Activated CD8-positive, alpha-beta T cell treated with anti-CD3 and anti-CD28 coated beads for 36 hours (primary cell): Measurements from ENCODE around the gene RABEPK. TPM values are rescaled to one million over a fixed set of nuclear protein-coding genes. Genes with fewer than 3 reads are reported as not detected.
"Not testable (repeated sequence)": the region's sequence is repeated elsewhere in the genome, so short reads cannot be mapped to it uniquely, and the experiment has no call there.

Source experiments
- ATAC-seq: fragments of 200-7000 bp; cut with Tn5 transposase; one replicate; pipeline ENCODE4 v1.10.0; 2021; ENCODE audit warnings: mild to moderate bottlenecking, moderate library complexity
- CTCF ChIA-PET: fragments of 350-600 bp; sonication (Branson Sonifier 250); formaldehyde crosslinking; loops from one replicate; lab custom pipeline; 2021; ENCODE audit warnings: antibody characterized with exemption; lab: Charles Lee
- POLR2A ChIA-PET: fragments of 350-600 bp; sonication (Branson Sonifier 250); formaldehyde crosslinking; loops from one replicate; lab custom pipeline; 2021; ENCODE audit warnings: antibody characterized with exemption; lab: Charles Lee
- DNase-seq: peaks from one replicate; pipeline ENCODE4 v3.0.0-alpha.2; 2020
- H3K27ac Mint-ChIP-seq: one replicate; pipeline ENCODE4 v1.8.0; 2021; ENCODE audit warnings: mild to moderate bottlenecking, mixed read lengths
- H3K27me3 Mint-ChIP-seq: one replicate; pipeline ENCODE4 v1.8.0; 2021; ENCODE audit warnings: mixed read lengths
- H3K36me3 Mint-ChIP-seq: one replicate; pipeline ENCODE4 v1.8.0; 2021; ENCODE audit warnings: low read depth, mixed read lengths
- H3K4me1 Mint-ChIP-seq: one replicate; pipeline ENCODE4 v1.8.0; 2021; ENCODE audit warnings: low read depth, mixed read lengths
- H3K4me3 Mint-ChIP-seq: one replicate; pipeline ENCODE4 v1.8.0; 2021; ENCODE audit warnings: mild to moderate bottlenecking, moderate library complexity, mixed read lengths
- H3K9me3 Mint-ChIP-seq: one replicate; pipeline ENCODE4 v1.8.0; 2021; ENCODE audit warnings: mixed read lengths
- intact Hi-C: fragments of 100-400 bp; cut with micrococcal nuclease; formaldehyde crosslinking; loops from one replicate; pipeline ENCODE4 v1.10.0; 2022
- total RNA-seq, 2 experiments: library from RNA; stranded (reverse); gene quantifications; one replicate each; pipeline ENCODE4 v1.2.3, GENCODE V29; 2021
- TF ChIP-seq, protein P1 (sequence below): fragments of 200-600 bp; IDR thresholded peaks from one replicate; pipeline ENCODE4 v1.8.0; 2022; ENCODE audit warnings: antibody characterized with exemption, mild to moderate bottlenecking

Gene RABEPK
- total RNA-seq, 2 experiments from 2014 or later, result 30.0 to 30.4 TPM

DNA sequence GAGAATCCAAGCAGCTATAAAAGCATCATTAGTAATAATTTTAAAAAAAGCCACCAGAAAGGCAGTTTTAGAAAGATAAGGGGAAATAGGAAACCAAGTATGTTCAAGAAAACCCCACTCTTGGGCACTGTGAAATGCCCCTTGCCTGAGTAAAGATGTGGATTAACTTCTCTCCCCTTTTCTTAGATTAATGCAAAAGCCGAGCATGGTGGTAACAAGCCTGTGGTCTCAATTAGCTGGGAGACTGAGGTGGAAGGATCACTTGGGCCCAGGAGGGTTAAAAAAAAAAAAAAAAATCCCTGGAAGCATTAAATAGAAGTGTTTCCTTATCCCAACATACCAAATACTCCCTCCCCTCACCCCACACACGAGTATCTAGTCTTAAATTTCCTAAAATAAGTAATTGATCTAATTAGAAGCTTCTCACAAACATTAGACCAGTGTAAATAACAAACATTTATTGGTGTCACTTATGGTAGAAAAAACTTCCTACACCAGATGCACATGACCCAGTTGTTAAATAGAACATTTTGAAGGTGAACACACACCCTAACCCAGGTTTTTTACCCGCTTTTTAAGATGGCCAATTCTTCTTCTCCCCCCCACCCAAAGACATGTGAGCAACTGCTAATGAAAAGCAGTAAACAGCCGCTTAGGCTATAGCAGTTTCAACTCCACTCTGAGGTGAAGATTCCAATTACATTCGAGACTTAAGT is 35.6 kb downstream of the RABEPK start:
- H3K4me3 Mint-ChIP-seq, result peak overlapping the region; percentile 100
- H3K36me3 Mint-ChIP-seq, result peaks cover 73% of the 10 kb centered on the region
- ChIA-PET CTCF (interaction anchor here (0.8 to 1.2 kb wide), 2 partner anchors 15 to 65 kb away, joined by 4 read pairs; no protein-coding TSS in a partner anchor), POLR2A (interaction anchor here (0.6 to 10.5 kb wide), 13 partner anchors 8 to 375 kb away, joined by 3 to 151 read pairs (median 4); partner anchors contain the start of genes ARPC5L, GAPVD1 and RPL35)
- peaks cover 39% of the 10 kb centered on the region for H3K4me1 Mint-ChIP-seq
- intact Hi-C loops, result no loop called here
- H3K9me3 Mint-ChIP-seq, result no peaks in the 10 kb centered on the region
- TF ChIP-seq, protein P1, sequence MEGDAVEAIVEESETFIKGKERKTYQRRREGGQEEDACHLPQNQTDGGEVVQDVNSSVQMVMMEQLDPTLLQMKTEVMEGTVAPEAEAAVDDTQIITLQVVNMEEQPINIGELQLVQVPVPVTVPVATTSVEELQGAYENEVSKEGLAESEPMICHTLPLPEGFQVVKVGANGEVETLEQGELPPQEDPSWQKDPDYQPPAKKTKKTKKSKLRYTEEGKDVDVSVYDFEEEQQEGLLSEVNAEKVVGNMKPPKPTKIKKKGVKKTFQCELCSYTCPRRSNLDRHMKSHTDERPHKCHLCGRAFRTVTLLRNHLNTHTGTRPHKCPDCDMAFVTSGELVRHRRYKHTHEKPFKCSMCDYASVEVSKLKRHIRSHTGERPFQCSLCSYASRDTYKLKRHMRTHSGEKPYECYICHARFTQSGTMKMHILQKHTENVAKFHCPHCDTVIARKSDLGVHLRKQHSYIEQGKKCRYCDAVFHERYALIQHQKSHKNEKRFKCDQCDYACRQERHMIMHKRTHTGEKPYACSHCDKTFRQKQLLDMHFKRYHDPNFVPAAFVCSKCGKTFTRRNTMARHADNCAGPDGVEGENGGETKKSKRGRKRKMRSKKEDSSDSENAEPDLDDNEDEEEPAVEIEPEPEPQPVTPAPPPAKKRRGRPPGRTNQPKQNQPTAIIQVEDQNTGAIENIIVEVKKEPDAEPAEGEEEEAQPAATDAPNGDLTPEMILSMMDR, result no peak
- H3K27me3 Mint-ChIP-seq, result no peaks in the 10 kb centered on the region
- ATAC-seq (no peak), DNase-seq (no peak)
- H3K27ac Mint-ChIP-seq, result peak overlapping the region; percentile 78

DNA sequence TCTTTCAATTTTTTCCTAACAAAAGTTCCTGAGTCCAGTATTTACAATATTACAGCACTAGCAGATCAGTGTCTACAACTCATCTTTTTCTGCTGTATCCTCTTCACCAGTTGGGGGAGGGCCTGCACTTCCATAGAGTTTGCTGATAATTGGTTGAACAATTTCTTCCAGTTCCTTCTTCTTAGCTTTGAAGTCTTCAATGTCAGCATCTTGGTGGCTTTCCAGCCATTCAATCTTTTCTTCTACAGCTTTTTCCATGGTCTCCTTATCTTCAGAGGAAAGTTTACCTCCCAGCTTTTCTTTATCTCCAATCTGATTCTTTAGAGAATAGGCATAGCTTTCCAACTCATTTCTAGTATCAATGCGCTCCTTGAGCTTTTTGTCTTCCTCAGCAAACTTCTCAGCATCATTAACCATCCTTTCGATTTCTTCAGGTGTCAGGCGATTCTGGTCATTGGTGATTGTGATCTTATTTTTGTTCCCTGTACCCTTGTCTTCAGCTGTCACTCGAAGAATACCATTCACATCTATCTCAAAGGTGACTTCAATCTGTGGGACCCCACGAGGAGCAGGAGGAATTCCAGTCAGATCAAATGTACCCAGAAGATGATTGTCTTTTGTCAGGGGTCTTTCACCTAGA is 36.3 kb downstream of the RABEPK start:
- intact Hi-C loops, ATAC-seq, H3K9me3 Mint-ChIP-seq, H3K27me3 Mint-ChIP-seq: not testable (repeated sequence)
- peak overlapping the region; percentile 100 for H3K4me3 Mint-ChIP-seq
- CTCF ChIA-PET, result interaction anchor here (0.7 to 0.8 kb wide), 2 partner anchors 16 to 99 kb away, joined by 3 to 4 read pairs; no protein-coding TSS in a partner anchor
- POLR2A ChIA-PET, result interaction anchor here (0.6 to 10.5 kb wide), 12 partner anchors 7 to 375 kb away, joined by 3 to 151 read pairs (median 4); partner anchors contain the start of genes ARPC5L, GAPVD1 and RPL35
- H3K27ac Mint-ChIP-seq, result peak overlapping the region; percentile 78
- H3K4me1 Mint-ChIP-seq, result peaks cover 39% of the 10 kb centered on the region
- H3K36me3 Mint-ChIP-seq, result peaks cover 79% of the 10 kb centered on the region
- peak; percentile 23 for DNase-seq

DNA sequence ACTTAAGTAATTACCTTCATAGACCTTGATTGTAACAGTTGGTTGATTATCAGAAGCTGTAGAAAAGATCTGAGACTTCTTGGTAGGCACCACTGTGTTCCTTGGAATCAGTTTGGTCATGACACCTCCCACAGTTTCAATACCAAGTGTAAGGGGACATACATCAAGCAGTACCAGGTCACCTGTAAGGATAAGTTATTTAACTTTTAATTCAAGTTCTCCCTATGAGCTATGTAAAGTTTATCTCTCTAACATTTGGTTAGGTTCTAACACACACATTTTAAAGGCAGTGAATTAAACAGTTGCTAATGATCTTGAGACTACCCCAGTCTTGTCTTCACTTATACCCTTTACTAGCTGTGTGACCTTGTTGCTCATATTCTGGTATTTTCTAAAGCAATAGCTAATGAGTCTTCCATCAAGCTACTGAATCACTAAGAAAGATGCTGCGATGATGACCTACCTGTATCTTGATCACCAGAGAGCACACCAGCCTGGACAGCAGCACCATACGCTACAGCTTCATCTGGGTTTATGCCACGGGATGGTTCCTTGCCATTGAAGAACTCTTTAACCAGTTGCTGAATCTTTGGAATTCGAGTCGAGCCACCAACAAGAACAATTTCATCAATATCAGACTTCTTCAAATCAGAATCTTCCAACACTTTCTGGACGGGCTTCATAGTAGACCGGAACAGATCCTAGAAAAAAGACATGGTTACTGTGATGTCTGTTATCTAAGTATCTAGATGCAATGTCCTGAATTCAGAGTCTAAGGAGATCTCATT is 38.0 kb downstream of the RABEPK start:
- ChIA-PET POLR2A (interaction anchor here (0.8 to 10.5 kb wide), 7 partner anchors 10 to 367 kb away, joined by 3 to 151 read pairs (median 3); partner anchors contain the start of gene GAPVD1), CTCF (no interaction called here)
- Mint-ChIP-seq H3K4me1 (peaks cover 48% of the 10 kb centered on the region), H3K4me3 (peak overlapping the region; percentile 100), H3K36me3 (peaks cover 80% of the 10 kb centered on the region), H3K27ac (peak overlapping the region; percentile 41), H3K9me3 (no peaks in the 10 kb centered on the region), H3K27me3 (no peaks in the 10 kb centered on the region)
- no peak for ATAC-seq
- intact Hi-C loops, result no loop called here
- no peak for DNase-seq
- TF ChIP-seq, protein P1, result no peak

DNA sequence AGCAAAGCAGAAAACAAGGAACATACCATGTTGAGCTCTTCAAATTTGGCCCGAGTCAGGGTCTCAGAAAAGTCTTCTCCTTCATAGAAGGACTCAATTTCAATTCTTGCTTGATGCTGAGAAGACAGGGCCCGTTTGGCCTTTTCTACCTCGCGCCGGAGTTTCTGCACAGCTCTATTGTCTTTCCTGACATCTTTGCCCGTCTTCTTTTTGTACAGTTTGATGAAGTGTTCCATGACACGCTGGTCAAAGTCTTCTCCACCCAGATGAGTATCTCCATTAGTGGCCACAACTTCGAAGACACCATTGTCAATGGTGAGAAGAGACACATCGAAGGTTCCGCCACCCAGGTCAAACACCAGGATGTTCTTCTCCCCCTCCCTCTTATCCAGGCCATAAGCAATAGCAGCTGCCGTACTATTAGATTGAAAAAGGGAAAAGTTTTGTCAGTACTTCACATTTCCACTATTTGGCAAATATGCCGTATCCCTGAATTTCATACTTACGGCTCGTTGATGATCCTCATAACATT is 38.6 kb downstream of the RABEPK start:
- DNase-seq (no peak), ATAC-seq (no peak)
- Mint-ChIP-seq H3K27me3 (no peaks in the 10 kb centered on the region), H3K36me3 (peaks cover 74% of the 10 kb centered on the region), H3K4me1 (peaks cover 53% of the 10 kb centered on the region), H3K9me3 (no peaks in the 10 kb centered on the region), H3K27ac (peak overlapping the region; percentile 41), H3K4me3 (peak overlapping the region; percentile 100)
- intact Hi-C loops, result no loop called here
- TF ChIP-seq, protein P1, result no peak
- CTCF ChIA-PET, result no interaction called here
- POLR2A ChIA-PET, result interaction anchor here (0.5 to 10.5 kb wide), 7 partner anchors 11 to 368 kb away, joined by 3 to 151 read pairs (median 3); partner anchors contain the start of gene GAPVD1
